AG09309 (cell line): ENCODE measurements around the gene NCKAP5L.

ENCODE experiments used
- DNase-seq: peaks from one replicate; pipeline ENCODE4 v3.0.0-alpha.2; 2010; ENCODE audit warnings: low read depth
- H3K4me3 ChIP-seq: 2 replicates; pipeline ENCODE4 v1.5.1; 2011; ENCODE audit warnings: mild to moderate bottlenecking, low read depth, low read length, moderate library complexity; ENCODE audit not compliant: control insufficient read depth
- TF ChIP-seq, protein P1 (sequence below): IDR thresholded peaks from 2 replicates; pipeline ENCODE4 v1.5.1; 2011; ENCODE audit warnings: mild to moderate bottlenecking, low read depth, low read length, inconsistent platforms; ENCODE audit not compliant: insufficient read depth, control insufficient read depth; ENCODE audit errors: missing control alignments

Gene NCKAP5L

DNA sequence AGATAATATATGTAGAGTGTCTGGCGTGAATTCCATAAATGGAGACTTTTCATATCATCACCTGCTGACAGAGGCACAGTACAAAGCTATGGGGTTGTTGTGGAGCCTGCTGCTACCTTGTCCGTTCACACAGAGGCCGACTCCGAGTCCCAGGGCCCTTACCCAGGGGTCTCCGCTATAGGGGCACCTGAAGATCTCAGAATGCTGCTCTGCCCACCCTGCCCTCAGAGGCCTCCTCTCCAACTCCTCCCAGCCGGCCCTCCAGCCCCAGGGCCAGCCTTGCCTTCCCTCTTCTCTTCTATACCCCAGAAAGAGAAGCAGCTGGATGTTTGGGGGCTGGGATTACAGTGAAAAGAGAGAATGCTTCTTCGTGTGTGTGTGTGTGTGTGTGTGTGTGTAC is 21.3 kb downstream of the NCKAP5L start:
- H3K4me3 ChIP-seq, result no peak overlapping the region
- TF ChIP-seq, protein P1, sequence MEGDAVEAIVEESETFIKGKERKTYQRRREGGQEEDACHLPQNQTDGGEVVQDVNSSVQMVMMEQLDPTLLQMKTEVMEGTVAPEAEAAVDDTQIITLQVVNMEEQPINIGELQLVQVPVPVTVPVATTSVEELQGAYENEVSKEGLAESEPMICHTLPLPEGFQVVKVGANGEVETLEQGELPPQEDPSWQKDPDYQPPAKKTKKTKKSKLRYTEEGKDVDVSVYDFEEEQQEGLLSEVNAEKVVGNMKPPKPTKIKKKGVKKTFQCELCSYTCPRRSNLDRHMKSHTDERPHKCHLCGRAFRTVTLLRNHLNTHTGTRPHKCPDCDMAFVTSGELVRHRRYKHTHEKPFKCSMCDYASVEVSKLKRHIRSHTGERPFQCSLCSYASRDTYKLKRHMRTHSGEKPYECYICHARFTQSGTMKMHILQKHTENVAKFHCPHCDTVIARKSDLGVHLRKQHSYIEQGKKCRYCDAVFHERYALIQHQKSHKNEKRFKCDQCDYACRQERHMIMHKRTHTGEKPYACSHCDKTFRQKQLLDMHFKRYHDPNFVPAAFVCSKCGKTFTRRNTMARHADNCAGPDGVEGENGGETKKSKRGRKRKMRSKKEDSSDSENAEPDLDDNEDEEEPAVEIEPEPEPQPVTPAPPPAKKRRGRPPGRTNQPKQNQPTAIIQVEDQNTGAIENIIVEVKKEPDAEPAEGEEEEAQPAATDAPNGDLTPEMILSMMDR, result no peak

DNA sequence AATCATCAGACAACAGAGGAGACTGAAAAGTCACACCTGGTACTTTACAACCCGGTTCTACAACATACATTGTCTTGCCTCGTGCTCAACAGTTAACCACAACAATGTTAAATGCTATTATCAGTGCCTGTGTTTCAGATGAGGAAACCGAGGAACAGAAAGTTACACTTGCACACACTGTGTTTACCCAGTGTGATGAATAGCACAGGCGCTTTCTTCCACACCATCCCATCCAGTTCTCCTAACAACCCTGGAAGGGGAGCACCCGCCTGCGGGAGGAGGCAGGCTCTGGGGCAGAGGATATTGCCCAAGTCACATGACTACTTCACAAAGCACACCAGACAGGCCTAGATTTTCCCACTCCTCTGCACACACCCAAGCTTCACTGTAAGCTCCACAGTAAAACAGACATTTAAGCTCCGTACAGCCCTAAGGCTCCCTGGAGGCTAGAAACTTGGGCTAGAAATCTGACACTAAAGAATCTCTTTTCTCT is 21.8 kb downstream of the NCKAP5L start:
- DNase-seq, result no peak
- no peak overlapping the region for H3K4me3 ChIP-seq
- TF ChIP-seq, protein P1, result no peak

More for the DNA sequence above, 21.3 kb downstream of the NCKAP5L start:
- no peak for DNase-seq

- no peak overlapping the region for H3K4me3 ChIP-seq
- DNase-seq, result no peak
- TF ChIP-seq, protein P1, result no peak
These were observed 22.8 kb downstream of the NCKAP5L start for GRCh38 chr12:49805409-49805808.

DNA sequence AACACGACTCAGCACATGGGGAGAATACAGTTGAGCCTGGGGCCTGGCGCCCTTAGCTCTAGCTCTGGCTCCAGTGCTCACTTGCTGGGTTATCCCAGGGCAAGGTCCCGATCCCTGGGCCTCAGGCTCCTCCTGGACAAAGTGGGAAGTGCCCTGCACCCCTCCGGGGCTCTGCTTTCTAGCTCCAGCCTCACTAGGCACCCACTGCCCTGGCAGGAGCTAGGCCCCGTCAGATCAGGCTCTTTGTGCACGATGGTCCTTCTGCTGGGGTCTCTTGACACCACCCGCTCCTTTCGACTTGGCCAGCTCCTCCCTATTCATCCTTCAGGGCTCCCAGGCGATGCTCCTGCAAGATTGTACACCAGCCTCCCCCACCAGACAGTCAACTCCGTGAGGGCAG is 23.4 kb downstream of the NCKAP5L start:
- DNase-seq, result no peak
- TF ChIP-seq, protein P1, result no peak
- H3K4me3 ChIP-seq, result no peak overlapping the region

DNA sequence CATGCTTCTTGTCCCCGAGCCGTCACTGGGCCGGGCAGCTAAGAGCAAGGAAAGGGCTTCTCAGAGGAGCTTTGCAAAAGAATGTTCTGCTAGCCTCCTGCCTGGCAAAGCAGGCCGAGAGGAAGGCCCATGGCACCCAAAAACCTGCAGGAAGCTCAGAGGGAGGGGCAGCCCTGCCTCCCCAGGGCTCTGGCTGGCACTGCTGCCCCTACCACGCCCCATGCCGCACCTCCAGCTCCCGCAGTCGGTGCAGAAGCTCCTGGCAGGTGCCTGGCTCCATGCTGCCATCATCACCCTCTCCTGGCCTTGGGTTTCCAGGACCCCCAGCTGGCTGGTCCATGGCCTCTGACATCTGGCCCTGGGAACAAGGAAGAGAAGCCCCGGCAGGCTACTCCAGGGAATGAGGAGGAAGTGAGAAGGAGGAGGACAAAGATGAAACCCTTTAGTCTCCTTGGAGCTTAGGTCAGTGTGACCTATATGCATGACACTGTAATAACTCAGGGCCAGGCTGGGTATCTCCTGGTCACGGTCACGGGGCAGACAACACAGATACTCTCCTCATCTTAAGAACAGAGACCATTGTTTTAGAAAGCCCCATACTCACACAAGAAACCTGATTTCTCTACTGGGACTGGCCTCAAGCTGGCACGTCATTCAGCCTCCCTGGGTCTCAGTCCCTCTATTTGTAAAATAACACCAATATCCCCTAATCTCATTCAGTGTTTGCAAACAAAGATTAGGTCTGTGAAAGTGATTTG is 24.3 kb downstream of the NCKAP5L start:
- TF ChIP-seq, protein P1, result no peak
- no peak for DNase-seq
- H3K4me3 ChIP-seq, result no peak overlapping the region

GRCh38 chr12:49801141-49802063 is 26.8 kb downstream of the NCKAP5L start:
- H3K4me3 ChIP-seq, result no peak overlapping the region
- TF ChIP-seq, protein P1, result no peak
- DNase-seq, result no peak
